GM04503 (cell line): Measurements from ENCODE around the gene AOX1.
"Not testable (repeated sequence)": the region's sequence is repeated elsewhere in the genome, so short reads cannot be mapped to it uniquely, and the experiment has no call there.

Experiments used
- DNase-seq: peaks from one replicate; pipeline ENCODE4 v3.0.0-alpha.2; 2012; ENCODE audit warnings: low read depth

The AOX1 gene

DNA sequence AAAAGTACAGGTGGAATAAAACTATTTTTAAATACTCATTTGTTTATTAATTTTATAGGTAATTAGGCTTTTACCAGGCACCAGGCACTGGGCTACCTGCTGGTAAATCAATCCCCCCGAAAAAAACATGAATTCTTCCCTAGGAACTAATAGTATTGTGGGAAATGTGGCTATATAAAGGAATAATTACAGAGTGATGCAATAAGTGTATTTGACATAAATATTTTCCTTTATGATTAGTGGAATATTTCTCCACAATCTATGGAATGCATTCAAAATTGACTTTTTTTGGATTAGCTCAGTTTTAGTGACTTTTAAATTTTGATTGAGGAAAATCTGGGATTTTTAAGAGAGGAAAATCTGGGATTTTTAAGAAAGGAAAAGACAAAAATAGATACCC, 116.2 kb downstream of the AOX1 start:
- DNase-seq = no peak

DNA sequence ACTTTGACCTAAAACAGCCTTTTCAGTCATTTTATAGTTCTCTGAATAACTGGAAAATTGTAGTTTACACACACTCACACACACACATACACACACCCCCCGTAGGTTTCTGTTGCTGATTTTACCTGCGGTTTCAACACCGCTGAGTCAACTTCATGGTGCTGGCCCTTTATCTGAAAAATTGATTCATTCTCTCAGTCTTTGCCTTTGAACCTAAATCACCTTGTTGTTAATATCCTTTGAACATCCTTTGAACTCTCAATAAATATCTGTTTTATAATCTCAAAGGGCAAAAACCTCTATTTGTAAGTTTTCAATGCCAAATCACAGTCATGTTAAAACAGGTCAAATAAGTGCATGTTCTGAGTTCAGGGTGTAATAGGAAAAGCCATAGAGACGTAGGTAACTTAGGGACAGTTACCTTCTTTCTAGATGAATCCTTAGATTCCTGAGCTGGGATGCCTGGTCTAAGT, 116.9 kb downstream of the AOX1 start:
- no peak for DNase-seq

DNA sequence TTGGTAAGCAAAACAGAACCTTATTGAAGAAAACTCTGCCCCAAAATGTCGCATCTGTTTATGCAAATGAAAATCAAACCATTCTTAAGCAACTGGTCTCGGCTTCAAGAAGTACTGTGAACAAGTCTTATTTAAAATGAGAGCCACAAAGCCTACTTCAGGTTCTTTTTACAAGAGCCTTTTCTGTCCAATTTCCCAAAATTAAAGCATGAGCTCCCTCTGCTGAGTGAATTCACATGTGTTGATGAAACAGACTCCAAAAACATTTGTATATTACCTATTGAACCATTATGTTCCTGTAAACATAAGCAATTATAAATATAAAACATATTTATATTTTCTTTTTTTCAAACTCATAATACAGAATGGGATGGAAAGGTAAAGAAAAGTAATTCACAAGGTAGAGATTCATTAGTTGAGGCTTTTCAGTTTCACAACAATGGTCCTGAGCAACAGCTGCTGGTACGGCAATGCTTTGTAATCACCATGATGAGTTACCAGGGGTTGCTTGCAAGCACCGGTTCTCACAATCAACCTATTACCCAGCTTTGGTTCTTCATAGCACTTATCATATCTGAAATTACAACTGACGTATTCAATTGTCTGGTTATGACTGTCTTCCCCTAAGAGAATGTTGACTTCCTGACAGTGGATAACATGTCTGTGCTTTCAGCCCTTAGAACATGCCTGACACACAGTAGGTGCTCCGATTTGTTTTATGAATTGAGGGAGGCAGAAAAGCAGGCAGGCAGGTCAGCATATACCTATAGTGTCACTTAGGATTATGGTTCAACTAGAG, 117.5 kb downstream of the AOX1 start:
- peak; percentile 35 for DNase-seq

DNA sequence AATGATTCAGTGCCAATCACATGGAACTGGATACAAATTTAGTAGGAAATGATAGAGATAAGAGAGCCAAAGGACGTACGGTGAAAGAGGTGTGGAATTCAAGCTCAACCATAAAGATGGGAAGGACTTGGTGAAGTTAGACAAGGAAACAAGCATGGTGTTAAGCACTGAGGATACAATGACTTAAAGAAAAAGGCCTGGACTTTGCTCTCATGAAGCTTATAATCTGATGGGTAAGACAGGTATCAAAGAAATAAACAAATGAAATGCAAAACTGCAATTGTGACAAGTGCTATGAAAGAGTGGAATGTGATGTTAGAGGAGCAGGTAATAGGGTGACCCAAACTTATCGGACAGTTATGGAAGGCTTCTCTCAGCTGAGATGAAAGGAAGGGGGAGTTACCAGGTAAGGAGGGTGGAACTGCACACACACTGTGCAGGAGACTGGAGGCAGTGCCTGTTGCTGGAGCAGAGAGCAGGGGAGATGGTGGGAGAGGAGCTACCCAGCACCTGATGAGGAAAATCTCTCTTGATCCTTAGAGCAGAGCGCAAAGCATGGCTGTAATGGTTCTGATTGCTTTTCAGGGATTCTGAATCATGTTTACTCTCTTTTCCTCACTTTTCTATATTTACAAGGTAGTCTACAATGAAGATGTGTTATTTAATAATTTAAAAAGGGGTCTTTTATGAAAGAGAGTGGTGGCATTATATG, 118.3 kb downstream of the AOX1 start:
- no peak for DNase-seq

DNA sequence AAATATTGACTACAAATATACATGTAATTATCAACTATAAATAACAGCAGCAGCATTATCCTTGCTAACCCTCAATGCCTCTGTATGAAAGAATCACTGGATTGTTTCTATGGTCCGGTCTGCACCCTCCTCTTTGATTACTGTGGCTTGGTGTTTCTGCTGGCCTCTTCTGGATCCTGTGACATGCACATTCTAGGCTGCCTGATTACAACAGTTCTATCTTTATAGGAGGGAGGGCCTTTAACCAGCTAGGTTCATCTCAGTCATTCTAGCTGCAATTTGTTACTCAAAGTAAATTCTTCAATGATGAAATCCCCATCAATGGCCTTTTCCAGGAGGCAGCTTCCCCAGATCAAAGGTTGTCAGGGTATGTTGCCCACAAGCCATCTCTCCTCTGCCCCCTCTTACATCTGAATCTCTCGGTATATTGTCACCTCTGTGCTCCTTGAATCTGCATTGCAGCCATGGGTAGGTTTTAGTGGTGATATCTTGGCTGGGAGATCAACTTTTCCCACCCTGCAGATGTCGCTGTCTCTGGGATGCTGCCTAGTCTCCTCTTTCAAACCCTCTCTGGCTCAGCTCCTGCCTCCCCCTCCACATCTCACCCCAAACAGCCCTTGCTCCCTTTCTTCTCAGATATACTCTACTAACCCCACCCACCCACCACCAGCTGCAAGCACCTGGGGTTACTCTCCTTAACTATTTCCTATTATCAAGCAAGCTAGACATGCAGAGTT, 119.7 kb downstream of the AOX1 start:
- no peak for DNase-seq

DNA sequence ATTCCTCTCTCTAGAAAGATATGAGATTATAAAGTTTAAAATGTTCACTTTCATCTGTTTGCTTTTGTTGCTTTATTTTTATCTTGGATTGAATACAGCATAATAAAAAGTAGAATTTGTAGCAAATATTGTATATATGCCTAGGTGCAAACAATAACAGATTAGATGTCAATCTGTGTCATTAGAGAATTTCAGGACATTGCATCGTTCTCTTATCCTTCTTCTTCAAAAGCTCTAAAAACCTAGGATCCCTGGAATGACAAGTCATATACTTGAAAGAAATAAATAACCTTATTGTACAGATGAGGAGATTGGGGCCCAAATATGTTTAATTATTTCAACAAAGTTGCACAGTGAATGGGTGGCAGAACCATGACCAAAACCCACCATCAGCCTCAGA, 123.1 kb downstream of the AOX1 start:
- DNase-seq = no peak

DNA sequence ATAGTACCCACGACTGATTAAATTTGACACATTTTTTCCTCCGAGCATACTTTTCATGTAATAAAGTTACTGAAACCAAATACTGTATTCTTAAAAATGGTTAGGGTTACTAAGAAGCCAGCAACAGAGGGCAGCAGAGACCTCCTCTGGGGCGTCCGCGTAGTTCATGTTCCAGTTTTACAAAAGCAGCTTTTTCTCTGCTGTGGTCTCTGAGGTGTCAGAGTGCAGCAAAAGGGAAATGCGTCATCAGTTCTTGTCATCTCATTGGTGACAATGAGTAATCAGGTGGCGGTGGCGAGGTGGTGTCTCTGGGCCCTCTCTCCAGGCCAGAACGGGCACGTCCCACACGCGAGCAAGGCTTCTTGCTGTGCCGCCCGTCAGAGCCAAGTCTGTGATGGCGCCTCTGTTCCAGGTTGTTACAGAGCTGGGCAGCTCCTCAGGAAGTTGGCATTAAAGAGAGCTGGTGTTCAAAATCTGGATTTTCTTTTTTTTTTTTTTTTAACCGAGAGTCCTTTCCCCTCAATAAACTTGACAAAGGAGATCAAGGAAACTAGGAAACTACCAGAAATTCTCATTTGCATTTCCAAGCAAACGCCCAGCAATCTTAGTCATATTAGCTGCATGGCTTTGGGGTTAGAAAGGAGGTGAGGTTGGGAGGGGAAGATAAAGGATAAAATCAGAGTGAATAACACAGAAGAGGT, 127.3 kb downstream of the AOX1 start:
- peak; percentile 72 for DNase-seq

DNA sequence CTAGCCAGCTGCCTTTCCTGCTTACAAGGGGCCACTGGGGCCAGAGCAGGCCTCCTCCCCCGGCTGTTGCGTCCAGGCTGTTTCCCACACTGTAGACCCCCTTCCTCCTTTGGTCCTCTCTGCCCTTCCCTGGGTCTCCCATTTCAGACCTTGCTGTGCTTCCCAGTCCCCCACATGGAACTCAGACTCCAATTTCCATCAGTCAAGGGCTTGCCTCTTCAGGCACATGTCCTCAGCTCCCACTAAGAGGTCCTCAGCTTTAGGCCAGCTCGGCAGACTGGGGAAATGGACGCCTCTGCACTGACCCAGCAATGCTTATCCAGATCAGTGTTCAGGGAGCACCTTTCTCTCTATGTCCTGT, 127.9 kb downstream of the AOX1 start:
- no peak for DNase-seq

DNA sequence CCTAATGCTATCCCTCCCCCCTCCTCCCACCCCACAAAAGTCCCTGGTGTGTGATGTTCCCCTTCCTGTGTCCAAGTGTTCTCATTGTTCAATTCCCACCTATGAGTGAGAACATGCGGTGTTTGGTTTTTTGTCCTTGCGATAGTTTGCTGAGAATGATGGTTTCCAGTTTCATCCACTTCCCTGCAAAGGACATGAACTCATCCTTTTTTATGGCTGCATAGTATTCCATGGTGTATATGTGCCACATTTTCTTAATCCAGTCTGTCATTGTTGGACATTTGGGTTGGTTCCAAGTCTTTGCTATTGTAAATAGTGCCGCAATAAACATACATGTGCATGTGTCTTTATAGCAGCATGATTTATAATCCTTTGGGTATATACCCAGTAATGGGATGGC, 129.2 kb downstream of the AOX1 start:
- not testable (repeated sequence) for DNase-seq

DNA sequence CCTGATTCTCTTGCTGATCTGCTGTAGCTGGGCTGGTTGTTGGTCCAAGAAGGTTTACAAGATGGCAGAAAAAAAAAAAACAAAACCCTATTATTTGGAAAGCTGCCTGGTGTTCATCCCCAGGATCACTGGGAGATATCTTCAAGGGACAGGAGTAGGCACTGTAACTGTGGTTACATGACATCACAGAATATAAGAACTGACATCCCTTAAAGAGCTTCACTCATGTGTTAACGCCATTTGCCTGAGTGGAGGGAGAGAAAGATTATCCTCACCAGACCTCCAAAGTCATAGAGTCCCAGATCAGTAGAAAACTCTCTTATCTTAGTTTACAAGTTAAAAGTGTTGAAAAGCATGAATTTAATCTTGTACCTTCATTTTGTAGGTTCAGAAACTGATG, 130.6 kb downstream of the AOX1 start:
- no peak for DNase-seq
